DMS 273 (cell line): ENCODE measurements around the gene FAM170B.
A peak's percentile ranks its signal among the peaks of the same experiment; 100 is the strongest.

Experiments used
- DNase-seq: peaks from one replicate; lab custom pipeline; 2025; ENCODE audit not compliant: unreplicated experiment; lab: John Stamatoyannopoulos, UW

The FAM170B gene

GRCh38 chr10:49128854-49129253 lies 5.0 kb downstream of the FAM170B start:
- no peak for DNase-seq

DNA sequence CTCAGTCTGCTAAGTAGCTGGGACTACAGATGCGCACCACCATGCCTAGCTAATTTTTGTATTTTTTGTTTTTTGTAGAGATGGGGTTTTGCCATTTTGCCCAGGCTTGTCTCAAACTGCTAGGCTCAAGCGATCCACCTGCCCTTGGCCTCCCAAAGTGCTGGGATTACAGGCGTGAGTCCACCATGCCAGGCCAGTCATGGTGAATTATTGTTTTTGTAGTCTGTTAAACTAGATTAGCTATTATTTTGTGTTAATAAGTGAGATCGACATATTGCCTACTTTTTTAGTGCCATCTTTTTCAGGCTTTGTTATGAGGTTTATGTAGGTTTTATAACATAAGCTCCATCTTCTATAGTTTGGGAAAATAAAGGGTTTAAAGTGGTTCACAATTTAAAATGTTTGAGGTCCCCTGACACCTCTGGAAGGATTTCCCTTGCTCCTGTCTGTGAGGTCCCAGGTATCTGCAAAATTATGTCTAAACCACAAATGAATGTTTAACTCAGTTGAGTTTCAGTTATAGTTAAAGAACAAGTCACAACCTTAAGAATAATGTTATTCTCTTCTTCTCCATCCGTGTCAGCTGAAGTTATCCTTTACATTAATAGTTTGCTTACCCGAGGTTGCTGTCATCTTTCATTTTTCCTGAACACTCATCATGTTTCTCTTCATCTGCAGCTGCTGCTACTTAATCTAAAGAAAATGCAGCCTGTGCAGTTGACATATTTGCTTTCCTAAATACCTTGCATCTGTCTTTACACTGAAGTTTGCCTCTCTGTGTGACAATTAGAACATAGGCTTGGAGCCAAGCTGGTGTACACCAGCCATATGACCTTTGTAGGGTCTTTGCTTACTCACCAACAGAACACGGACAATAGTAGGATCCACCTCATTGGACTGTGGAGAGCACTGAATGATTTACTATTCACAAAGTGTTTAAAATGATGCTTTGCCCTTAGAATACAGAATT lies 9.6 kb downstream of the FAM170B start:
- no peak for DNase-seq

DNA sequence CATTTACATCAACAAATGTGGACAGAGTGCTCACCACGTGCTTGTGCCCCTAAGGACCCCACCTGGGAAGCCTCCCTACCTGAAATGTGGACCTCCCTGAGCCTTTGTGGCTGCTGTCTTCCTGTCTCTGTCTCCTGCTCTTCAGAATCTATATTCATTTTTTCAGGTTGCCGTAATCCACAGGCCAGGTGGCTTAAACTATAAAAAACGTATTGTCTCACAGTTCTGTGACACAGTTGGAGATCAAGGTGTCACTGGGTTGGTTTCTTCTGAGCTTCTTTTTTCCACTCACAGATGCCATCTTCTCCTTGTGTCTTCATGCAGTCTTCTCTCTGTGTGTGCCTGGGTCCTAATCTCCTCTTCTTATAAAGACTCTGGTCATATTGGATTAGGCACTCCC lies 12.9 kb downstream of the FAM170B start:
- DNase-seq, result no peak

GRCh38 chr10:49119746-49120145 lies 14.1 kb downstream of the FAM170B start:
- no peak for DNase-seq

DNA sequence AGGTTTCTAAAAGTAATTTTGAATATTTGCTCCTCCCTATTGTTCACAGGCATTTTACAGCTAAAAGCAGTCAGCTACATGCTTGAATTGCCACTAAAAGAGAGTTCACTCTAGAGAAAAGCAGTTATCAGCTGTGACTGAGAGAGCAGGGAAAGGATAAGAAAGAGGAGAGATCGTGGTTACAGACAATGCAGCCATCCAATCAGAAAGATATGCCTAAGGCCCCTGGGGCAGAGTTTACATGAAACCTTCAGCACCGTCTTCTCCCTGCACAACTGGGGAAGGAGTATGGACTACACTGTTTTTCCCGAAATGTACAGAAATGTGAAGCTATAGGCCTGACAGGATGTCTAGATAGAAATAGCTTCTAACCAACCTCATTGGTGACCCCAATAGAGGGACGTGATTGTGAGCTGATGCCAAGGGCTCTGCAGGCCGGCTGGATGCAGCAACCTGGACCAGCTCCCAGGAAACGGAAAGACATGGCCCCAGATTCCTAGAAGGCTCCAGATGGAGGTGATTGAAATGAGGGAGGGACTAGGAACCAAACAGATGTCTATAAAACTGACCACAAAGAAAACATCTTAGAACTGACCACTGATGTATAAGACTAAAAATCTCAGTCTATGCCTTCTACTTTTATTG lies 15.3 kb downstream of the FAM170B start:
- DNase-seq, result no peak

GRCh38 chr10:49117376-49118070 lies 16.3 kb downstream of the FAM170B start:
- DNase-seq, result no peak

GRCh38 chr10:49116509-49117375 lies 17.1 kb downstream of the FAM170B start:
- DNase-seq, result no peak

GRCh38 chr10:49115796-49116508 lies 17.9 kb downstream of the FAM170B start:
- DNase-seq, result no peak

DNA sequence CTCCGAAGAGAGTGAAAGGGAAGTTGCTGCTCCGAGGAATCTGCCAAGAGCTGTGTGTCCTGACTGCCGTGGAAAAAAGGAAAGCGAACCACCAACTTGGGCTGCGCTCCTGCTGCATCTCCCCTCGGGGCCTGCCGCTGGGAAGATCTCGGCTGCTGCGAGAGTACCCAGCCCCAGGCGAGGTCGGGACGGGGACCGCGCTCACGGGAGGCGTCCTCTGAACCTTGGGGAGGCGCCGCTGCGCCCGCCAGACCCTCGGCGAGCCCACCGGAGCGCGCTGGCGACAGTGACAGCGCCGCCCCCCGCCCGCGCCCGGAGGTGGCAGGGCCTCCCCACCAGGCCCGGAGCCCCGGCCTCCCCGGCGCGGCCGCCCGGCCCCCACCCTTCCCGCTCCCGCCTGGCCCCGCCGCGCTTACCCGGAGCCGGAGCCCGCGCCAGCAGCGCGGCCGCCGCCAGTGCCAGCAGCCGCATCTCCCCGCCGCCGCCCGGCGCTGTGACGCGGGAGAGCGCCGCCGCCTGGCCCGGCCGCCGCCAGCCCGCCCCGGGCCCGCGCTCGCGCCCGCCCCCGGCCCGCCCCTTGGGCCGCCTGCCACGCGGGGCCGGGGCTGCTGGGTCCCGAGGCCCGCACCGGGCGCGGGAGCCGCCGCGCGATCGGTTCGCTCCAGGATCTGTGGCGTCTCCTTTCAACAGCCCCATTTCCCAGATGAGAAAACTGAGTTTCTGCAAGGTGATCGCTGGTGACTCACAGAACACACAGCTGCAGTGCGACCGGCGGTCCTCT lies 18.6 kb downstream of the FAM170B start, which contains the start of gene VSTM4:
VSTM4 (minus strand) TSS at position 508 of the 781 bp plus-strand sequence; CDS start at position 471, 37 bp downstream.
- peak; percentile 75 for DNase-seq

GRCh38 chr10:49114718-49115014 lies 19.2 kb downstream of the FAM170B start:
- no peak for DNase-seq

GRCh38 chr10:49113741-49114141 lies 20.1 kb downstream of the FAM170B start:
- no peak for DNase-seq

GRCh38 chr10:49112851-49113250 lies 21.0 kb downstream of the FAM170B start:
- no peak for DNase-seq

DNA sequence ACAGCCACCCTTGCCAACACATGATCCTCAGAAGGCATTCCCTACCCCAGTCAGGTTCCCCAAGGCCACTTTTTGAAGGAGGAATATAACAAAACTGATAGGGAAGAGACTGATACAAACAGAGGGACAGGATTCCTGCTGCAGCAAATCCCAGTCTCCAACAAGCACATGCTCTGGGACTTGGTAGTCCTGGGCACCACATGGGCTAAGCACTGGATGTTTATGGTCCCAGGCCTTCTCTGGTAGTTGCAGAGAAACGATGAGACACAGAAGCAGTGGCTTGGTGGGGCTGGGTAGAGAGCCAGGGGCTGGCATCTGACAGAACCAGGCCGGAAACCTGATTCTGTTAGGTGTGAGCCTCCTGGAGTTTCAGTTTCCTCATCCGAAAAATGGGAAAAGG lies 21.7 kb downstream of the FAM170B start:
- DNase-seq, result no peak

DNA sequence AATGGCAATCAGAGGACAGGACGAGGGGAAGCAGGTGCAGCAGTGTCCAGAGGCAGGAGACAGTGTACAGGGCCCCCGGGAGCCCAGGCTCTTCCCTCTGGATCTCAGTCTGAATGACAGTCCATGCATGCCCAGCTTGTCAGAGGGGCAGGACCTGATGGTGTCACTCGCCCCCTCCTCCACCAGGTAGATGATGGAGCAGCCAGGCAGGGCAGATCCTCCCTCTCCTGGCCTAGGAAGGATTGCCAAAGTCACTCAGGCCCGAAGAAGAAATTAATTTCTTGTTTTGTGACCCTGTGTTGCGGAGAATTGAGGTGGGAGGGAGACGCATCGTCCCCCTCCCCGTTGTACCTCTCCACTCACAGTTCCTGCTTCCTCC lies 22.5 kb downstream of the FAM170B start:
- DNase-seq, result no peak

DNA sequence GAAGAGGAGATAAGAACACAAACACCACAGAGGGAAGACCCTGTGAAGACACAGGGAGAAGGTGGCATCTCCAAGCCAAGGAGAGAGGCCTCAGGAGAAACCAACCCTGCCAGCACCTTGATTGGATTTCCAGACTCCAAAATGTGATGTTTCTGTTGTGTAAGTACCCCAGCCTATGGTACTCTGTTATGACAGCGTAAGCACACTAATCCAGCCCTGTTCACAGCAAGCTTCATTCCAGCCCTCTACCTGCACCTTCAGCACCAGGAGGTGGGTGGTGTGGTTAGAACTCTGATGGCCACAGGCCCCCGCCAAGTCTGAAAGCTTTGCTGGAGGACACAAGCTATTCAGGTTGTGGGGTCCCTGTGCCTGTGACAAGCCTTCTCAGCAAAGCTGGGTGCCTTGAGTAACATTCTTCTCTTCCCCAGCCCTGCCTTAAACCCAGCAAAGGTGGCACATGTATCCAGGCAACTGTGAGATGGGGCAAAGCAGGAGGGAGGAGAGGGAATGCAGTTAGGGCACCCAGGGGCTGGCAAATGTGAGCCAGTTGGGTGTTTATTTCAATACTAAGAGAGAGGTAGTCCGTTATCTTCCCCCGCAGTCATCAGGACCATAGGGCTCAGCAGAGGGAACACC lies 23.0 kb downstream of the FAM170B start:
- no peak for DNase-seq

DNA sequence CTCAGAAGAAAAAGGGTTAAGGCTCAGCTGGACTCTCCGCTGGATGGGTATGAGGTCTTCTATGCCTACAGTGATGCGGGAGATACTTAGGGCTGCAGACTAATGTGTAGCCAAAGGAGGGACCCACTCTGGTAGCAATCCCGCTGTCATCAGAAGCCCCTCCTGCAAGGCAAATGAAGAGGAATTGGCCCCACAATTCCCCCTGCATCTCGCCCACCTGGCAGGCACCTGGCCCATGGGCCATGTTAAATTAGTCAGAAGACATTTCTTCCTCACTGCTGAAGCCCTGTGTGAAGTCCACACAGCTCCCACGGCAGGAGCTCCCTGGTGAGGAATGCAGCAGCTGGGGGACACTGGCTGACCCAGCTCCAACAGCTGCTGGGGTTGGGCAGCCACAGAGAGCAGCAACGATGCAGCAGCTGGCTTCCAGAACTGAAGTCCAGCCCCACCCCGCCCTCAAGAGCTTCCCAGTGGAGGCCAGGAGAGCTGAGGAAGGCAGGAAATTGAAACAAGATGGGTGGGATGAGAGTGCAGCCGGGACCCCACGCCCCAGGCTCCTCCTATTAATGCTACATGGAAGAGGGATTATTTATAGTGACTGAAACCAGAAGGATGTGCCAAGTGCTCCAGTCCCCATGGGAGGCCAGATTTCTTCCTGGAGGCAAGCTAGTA lies 24.0 kb downstream of the FAM170B start:
- peak; percentile 63 for DNase-seq

DNA sequence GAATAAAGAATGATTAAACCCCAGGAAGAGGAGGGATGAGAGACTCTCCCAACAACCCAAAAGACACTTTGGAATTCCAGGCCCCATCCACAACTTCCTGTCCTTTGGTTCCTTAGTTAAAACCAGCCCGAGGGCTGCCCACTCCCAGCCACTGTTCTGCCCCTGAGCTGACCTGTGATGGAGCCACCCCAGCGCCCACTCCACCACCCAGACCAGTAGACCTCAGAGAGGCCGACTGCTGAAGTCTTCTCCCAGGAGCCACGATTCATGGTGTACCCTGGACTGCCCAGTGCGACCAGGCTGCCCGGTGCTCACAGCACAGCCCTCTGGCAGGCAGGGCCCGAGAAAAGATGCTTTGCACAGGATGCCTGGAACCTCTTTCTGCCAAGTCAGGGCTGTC lies 25.2 kb downstream of the FAM170B start:
- DNase-seq, result no peak

DNA sequence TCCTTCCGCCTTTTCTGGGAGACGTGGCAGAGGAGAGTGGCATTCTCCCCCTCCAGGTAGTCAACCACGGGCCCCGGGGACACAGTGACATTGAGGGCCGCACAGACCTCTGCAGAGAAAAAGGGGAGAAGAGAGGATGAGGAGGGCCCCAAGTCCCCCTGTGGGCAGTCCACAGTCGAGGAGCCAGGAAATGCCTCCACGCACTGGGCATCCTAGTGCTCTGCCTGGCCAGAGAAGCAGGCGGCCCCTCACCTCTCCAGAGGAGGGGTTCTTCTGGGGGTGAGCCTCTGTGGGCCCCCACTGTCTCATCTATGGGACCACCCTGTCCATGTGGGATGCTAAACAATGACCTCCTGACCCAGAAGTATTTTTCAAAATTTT lies 25.9 kb downstream of the FAM170B start:
- DNase-seq, result no peak
